Colonic mucosa (tissue), 4 donors: ENCODE measurements around the gene PDE9A. TPM values are rescaled to one million over a fixed set of nuclear protein-coding genes. Genes with fewer than 3 reads are reported as not detected.

ENCODE experiments used
- DNase-seq: peaks from one replicate; pipeline ENCODE4 v3.0.0-alpha.2; 2020
- H3K27ac ChIP-seq: fragments of 200-600 bp; one replicate; pipeline ENCODE4 v1.8.0; 2021
- H3K27me3 ChIP-seq: fragments of 200-600 bp; one replicate; pipeline ENCODE4 v1.8.0; 2021
- H3K36me3 ChIP-seq: fragments of 200-600 bp; one replicate; pipeline ENCODE4 v1.8.0; 2021
- H3K4me1 ChIP-seq: fragments of 200-600 bp; one replicate; pipeline ENCODE4 v1.8.0; 2021; ENCODE audit warnings: mild to moderate bottlenecking
- H3K4me3 ChIP-seq: fragments of 200-600 bp; one replicate; pipeline ENCODE4 v1.8.0; 2021
- H3K9ac ChIP-seq, 2 donors: one replicate each; pipeline ENCODE4 v1.7.0; 2013; ENCODE audit warnings: control low read depth in 2 of 2, low read depth in 2 of 2, low read length in 2 of 2
- H3K9me3 ChIP-seq: fragments of 200-600 bp; one replicate; pipeline ENCODE4 v1.8.0; 2021
- CTCF ChIP-seq: fragments of 200-600 bp; IDR thresholded peaks from one replicate; pipeline ENCODE4 v1.8.0; 2022; ENCODE audit warnings: antibody characterized with exemption, mild to moderate bottlenecking
- intact Hi-C: fragments of 100-400 bp; cut with DNase I; formaldehyde crosslinking; loops from one replicate; pipeline ENCODE4 v1.14.1; 2022
- total RNA-seq, 2 donors: library from RNA; stranded (reverse); fragmentation: NEBNext Ultra II Directional in 1 of 2; extraction: Animal tissue kit (Norgen Biotek cat#: 25700) in 1 of 2; gene quantifications; one replicate each; pipeline ENCODE4 v1.2.1, GENCODE V29; 2021
- donor health status: healthy.
- donor health status: DM: no; HTN: no; CAD: no.
- donor health status: DM: no; HTN: no; CAD: no.

The PDE9A gene
- 10 to 100 TPM; 37.5 to 56.0 TPM for total RNA-seq

GRCh38 chr21:42653231-42654061, at the start of gene PDE9A:
Gene PDE9A, plus strand, starts transcription at chr21:42653621. Its CDS starts 194 bp downstream, at chr21:42653815.
- Histone ChIP-seq H3K9ac (peak within 1 kb of the TSS; percentile 80), H3K4me1 (peaks cover 14% of the 10 kb centered on the region)
- intact Hi-C loops = loop anchor here (10.0 kb wide), 1 partner anchor 161 kb away; no protein-coding TSS in a partner anchor

GRCh38 chr21:42607102-42607501, 46.3 kb upstream of the PDE9A start:
- Histone ChIP-seq H3K27ac (no peak overlapping the region), H3K36me3 (no peaks in the 10 kb centered on the region), H3K27me3 (no peaks in the 10 kb centered on the region), H3K4me1 (no peaks in the 10 kb centered on the region), H3K4me3 (no peak overlapping the region), H3K9ac (no peak overlapping the region), H3K9me3 (no peaks in the 10 kb centered on the region)
- no peak for DNase-seq
- intact Hi-C loops = no loop called here
- TF ChIP-seq CTCF = no peak

More at GRCh38 chr21:42653231-42654061, at the start of gene PDE9A:
- Histone ChIP-seq H3K4me3 (peak within 1 kb of the TSS; percentile 71), H3K27me3 (no peaks in the 10 kb centered on the region), H3K9me3 (no peaks in the 10 kb centered on the region), H3K27ac (peak within 1 kb of the TSS; percentile 57), H3K36me3 (no peaks in the 10 kb centered on the region)
- no peak for TF ChIP-seq CTCF
- DNase-seq = peak; percentile 62

- no peaks in the 10 kb centered on the region for H3K27me3 ChIP-seq
- intact Hi-C loops = no loop called here
- no peak overlapping the region for H3K9ac ChIP-seq
- DNase-seq = no peak
- no peak overlapping the region for H3K27ac ChIP-seq
- no peaks in the 10 kb centered on the region for H3K9me3 ChIP-seq
- no peaks in the 10 kb centered on the region for H3K36me3 ChIP-seq
- TF ChIP-seq CTCF = no peak
- H3K4me3 ChIP-seq = no peak overlapping the region
- no peaks in the 10 kb centered on the region for H3K4me1 ChIP-seq
Observed at GRCh38 chr21:42607525-42608102, 45.8 kb upstream of the PDE9A start.

GRCh38 chr21:42608446-42608845, 45.0 kb upstream of the PDE9A start:
- intact Hi-C loops = no loop called here
- no peak for TF ChIP-seq CTCF
- DNase-seq = no peak
- H3K27me3 ChIP-seq = no peaks in the 10 kb centered on the region
- H3K9me3 ChIP-seq = no peaks in the 10 kb centered on the region
- no peak overlapping the region for H3K9ac ChIP-seq
- no peak overlapping the region for H3K4me3 ChIP-seq
- H3K4me1 ChIP-seq = no peaks in the 10 kb centered on the region
- no peaks in the 10 kb centered on the region for H3K36me3 ChIP-seq
- no peak overlapping the region for H3K27ac ChIP-seq

GRCh38 chr21:42609811-42610210, 43.6 kb upstream of the PDE9A start:
- no peak overlapping the region for H3K4me3 ChIP-seq
- H3K27me3 ChIP-seq = no peaks in the 10 kb centered on the region
- no peak for DNase-seq
- no peak overlapping the region for H3K27ac ChIP-seq
- no peak overlapping the region for H3K9ac ChIP-seq
- H3K36me3 ChIP-seq = no peaks in the 10 kb centered on the region
- H3K9me3 ChIP-seq = no peaks in the 10 kb centered on the region
- intact Hi-C loops = no loop called here
- no peaks in the 10 kb centered on the region for H3K4me1 ChIP-seq
- no peak for TF ChIP-seq CTCF
